ENCODE results near the gene STX4. TPM values are rescaled to one million over a fixed set of nuclear protein-coding genes. Genes with fewer than 3 reads are reported as not detected.

Gene STX4
- total RNA-seq, 1 donor from 2014 or later: 6.6 TPM

- TF ChIP-seq EZH2 (IDR thresholded peaks at IDR 0.05): no peak
- TF ChIP-seq EZH2phosphoT487 (IDR thresholded peaks at IDR 0.05): no peak
- TF ChIP-seq CTCF (IDR thresholded peaks at IDR 0.05): no peak
- Histone ChIP-seq H4K20me1 (ENCODE audit: low read depth) (peaks cover 3% of the 10 kb centered on the region), H3K4me2 (no peak overlapping the region), H3K4me3 (no peak overlapping the region), H3K27me3 (no peaks in the 10 kb centered on the region), H3K9ac (no peak overlapping the region), H2AFZ (replicated peaks) (no peak overlapping the region), H3K9me3 (ENCODE audit: low read depth) (no peaks in the 10 kb centered on the region), H3K36me3 (no peaks in the 10 kb centered on the region), H3K79me2 (ENCODE audit: low read depth) (no peaks in the 10 kb centered on the region), H3K27ac (no peak overlapping the region), H3K4me1 (no peaks in the 10 kb centered on the region), H3F3A (ENCODE audit: low read depth) (peaks cover 3% of the 10 kb centered on the region)
- Mint-ChIP-seq H3K4me1 (no peaks in the 10 kb centered on the region), H3K4me3 (no peak overlapping the region), H3K36me3 (no peaks in the 10 kb centered on the region), H3K9me3 (no peaks in the 10 kb centered on the region), H3K27ac (no peak overlapping the region), H3K27me3 (ENCODE audit: insufficient read depth, low read depth) (peaks cover 9% of the 10 kb centered on the region)
- no peak for DNase-seq (ENCODE audit: low spot score)
Measured at GRCh38 chr16:30989469-30990047, 43.8 kb upstream of the STX4 start.

GRCh38 chr16:30990105-30990504, 43.3 kb upstream of the STX4 start:
- TF ChIP-seq EZH2phosphoT487 (IDR thresholded peaks at IDR 0.05): no peak
- no peak for TF ChIP-seq EZH2 (IDR thresholded peaks at IDR 0.05)
- no peak for TF ChIP-seq CTCF (IDR thresholded peaks at IDR 0.05)
- no peak overlapping the region for H3K27ac Mint-ChIP-seq
- no peak overlapping the region for H3K4me2 ChIP-seq
- peaks cover 2% of the 10 kb centered on the region for H3F3A ChIP-seq (ENCODE audit: low read depth)
- no peaks in the 10 kb centered on the region for H3K4me1 Mint-ChIP-seq
- no peak overlapping the region for H3K4me3 ChIP-seq
- no peaks in the 10 kb centered on the region for H3K9me3 ChIP-seq (ENCODE audit: low read depth)
- no peaks in the 10 kb centered on the region for H3K79me2 ChIP-seq (ENCODE audit: low read depth)
- no peaks in the 10 kb centered on the region for H3K9me3 Mint-ChIP-seq
- H3K27me3 ChIP-seq: no peaks in the 10 kb centered on the region
- H3K36me3 ChIP-seq: no peaks in the 10 kb centered on the region
- no peak overlapping the region for H3K9ac ChIP-seq
- DNase-seq (ENCODE audit: low spot score): no peak
- no peaks in the 10 kb centered on the region for H4K20me1 ChIP-seq (ENCODE audit: low read depth)
- H3K27me3 Mint-ChIP-seq (ENCODE audit: insufficient read depth, low read depth): peaks cover 9% of the 10 kb centered on the region
- H3K36me3 Mint-ChIP-seq: no peaks in the 10 kb centered on the region
- no peak overlapping the region for H2AFZ ChIP-seq (replicated peaks)
- no peaks in the 10 kb centered on the region for H3K4me1 ChIP-seq
- H3K27ac ChIP-seq: no peak overlapping the region
- no peak overlapping the region for H3K4me3 Mint-ChIP-seq

GRCh38 chr16:30991052-30991451, 42.3 kb upstream of the STX4 start:
- TF ChIP-seq EZH2phosphoT487 (IDR thresholded peaks at IDR 0.05) (no peak), EZH2 (IDR thresholded peaks at IDR 0.05) (no peak), CTCF (IDR thresholded peaks at IDR 0.05) (no peak)
- H3K4me1 Mint-ChIP-seq: no peaks in the 10 kb centered on the region
- peak overlapping the region; percentile 61 for H3K4me3 Mint-ChIP-seq
- H3K27me3 Mint-ChIP-seq (ENCODE audit: insufficient read depth, low read depth): peaks cover 9% of the 10 kb centered on the region
- Histone ChIP-seq H3K9me3 (ENCODE audit: low read depth) (no peaks in the 10 kb centered on the region), H3K27me3 (peaks cover 4% of the 10 kb centered on the region), H3K27ac (no peak overlapping the region), H3K9ac (no peak overlapping the region), H3K36me3 (no peaks in the 10 kb centered on the region), H3K79me2 (ENCODE audit: low read depth) (no peaks in the 10 kb centered on the region), H3K4me3 (no peak overlapping the region), H3K4me1 (no peaks in the 10 kb centered on the region), H3K4me2 (no peak overlapping the region), H3F3A (ENCODE audit: low read depth) (peaks cover 10% of the 10 kb centered on the region), H2AFZ (replicated peaks) (no peak overlapping the region), H4K20me1 (ENCODE audit: low read depth) (no peaks in the 10 kb centered on the region)
- no peak for DNase-seq (ENCODE audit: low spot score)
- H3K36me3 Mint-ChIP-seq: no peaks in the 10 kb centered on the region
- H3K27ac Mint-ChIP-seq: peak overlapping the region; percentile 82
- no peaks in the 10 kb centered on the region for H3K9me3 Mint-ChIP-seq
